ENCODE data around the gene NRGN. TPM values are rescaled to one million over a fixed set of nuclear protein-coding genes. Genes with fewer than 3 reads are reported as not detected.

Gene NRGN
- total and polyA plus RNA-seq, 2 of the 8 experiments (the other 6 are each of a cell fraction or from before 2014, with no cell fraction given), result 0.60 to 1.0 TPM

- TF ChIP-seq CHD7 (IDR thresholded peaks at IDR 0.05; ENCODE audit: insufficient replicate concordance, low read length) (no peak), NANOG (IDR thresholded peaks at IDR 0.05; ENCODE audit: insufficient read depth, low read depth, low read length, poor library complexity, severe bottlenecking) (no peak), POLR2AphosphoS5 (IDR thresholded peaks at IDR 0.05; ENCODE audit: low read depth, low read length) (no peak), CTBP2 (IDR thresholded peaks at IDR 0.05; ENCODE audit: borderline replicate concordance, insufficient read depth, insufficient read length, low read length) (no peak), SP4 (IDR thresholded peaks at IDR 0.05; ENCODE audit: low read length) (no peak), JUND (IDR thresholded peaks at IDR 0.05; ENCODE audit: low read length) (no peak), CEBPB (IDR thresholded peaks at IDR 0.05; ENCODE audit: low read depth, low read length) (no peak)
Measured at GRCh38 chr11:124736736-124737135, 3.0 kb upstream of the NRGN start (continued).
